PC-9 (cell line): ENCODE results near the gene PLA2G2D. TPM values are rescaled to one million over a fixed set of nuclear protein-coding genes. Genes with fewer than 3 reads are reported as not detected.

Experiments used
- BruUV-seq: library from RNA; stranded (reverse); fragments of 400-500 nt; replicated peaks from 2 replicates; lab custom pipeline; 2021; lab: Mats Ljungman, UMichigan
- CTCF ChIA-PET: fragments of 300-600 bp; sonication (Branson Sonifier 250); formaldehyde crosslinking; loops from one replicate; lab custom pipeline; 2022; ENCODE audit warnings: antibody characterized with exemption; lab: Charles Lee
- POLR2A ChIA-PET: fragments of 300-600 bp; sonication (Branson Sonifier 250); formaldehyde crosslinking; loops from one replicate; lab custom pipeline; 2022; ENCODE audit warnings: antibody characterized with exemption; ENCODE audit not compliant: unreplicated experiment; lab: Charles Lee
- DNase-seq, 2 experiments: peaks; one replicate each; pipeline versions ENCODE4 v3.0.0 to v3.0.0-alpha.2; 2015 to 2022; ENCODE audit warnings: mixed read lengths in 1 of 2
- H2AFZ ChIP-seq: fragments of 200-600 bp; sonication (generic); 2 replicates; pipeline ENCODE4 v1.8.1; 2017; ENCODE audit warnings: antibody characterized with exemption
- H3F3A ChIP-seq: fragments of 200-600 bp; sonication (generic); 2 replicates; pipeline ENCODE4 v1.8.1; 2017; ENCODE audit warnings: antibody characterized with exemption, mild to moderate bottlenecking, low read depth; ENCODE audit not compliant: insufficient read depth
- H3K27ac ChIP-seq: fragments of 200-600 bp; sonication (generic); 2 replicates; pipeline ENCODE4 v1.6.1; 2016; ENCODE audit warnings: mixed run types
- H3K27me3 ChIP-seq: fragments of 200-600 bp; sonication (generic); 2 replicates; pipeline ENCODE4 v1.6.1; 2016; ENCODE audit warnings: low read depth, mixed run types; ENCODE audit not compliant: insufficient read depth
- H3K36me3 ChIP-seq: fragments of 200-600 bp; sonication (generic); 2 replicates; pipeline ENCODE4 v1.6.1; 2016; ENCODE audit warnings: low read depth, mixed run types
- H3K4me1 ChIP-seq: fragments of 200-600 bp; sonication (generic); replicated peaks from 2 replicates; pipeline ENCODE4 v1.6.1; 2016; ENCODE audit warnings: mixed run types; ENCODE audit not compliant: insufficient read depth
- H3K4me2 ChIP-seq: fragments of 200-600 bp; sonication (generic); 2 replicates; pipeline ENCODE4 v1.6.1; 2017; ENCODE audit warnings: mixed run types
- H3K4me3 ChIP-seq: fragments of 200-600 bp; sonication (generic); 2 replicates; pipeline ENCODE4 v1.6.1; 2016; ENCODE audit warnings: mixed run types
- H3K79me2 ChIP-seq: fragments of 200-600 bp; sonication (generic); 2 replicates; pipeline ENCODE4 v1.6.1; 2017; ENCODE audit warnings: low read depth, mixed run types
- H3K9me2 ChIP-seq: fragments of 200-600 bp; sonication (generic); 2 replicates; pipeline ENCODE4 v1.8.1; 2017; ENCODE audit warnings: mild to moderate bottlenecking; ENCODE audit not compliant: insufficient read depth
- H3K9me3 ChIP-seq: fragments of 200-600 bp; sonication (generic); 2 replicates; pipeline ENCODE4 v1.8.1; 2016; ENCODE audit warnings: low read depth; ENCODE audit not compliant: insufficient read depth
- H4K20me1 ChIP-seq: fragments of 200-600 bp; sonication (generic); 2 replicates; pipeline ENCODE4 v1.8.1; 2017; ENCODE audit not compliant: insufficient read depth
- EZH2 ChIP-seq: fragments of 200-600 bp; sonication (generic); IDR thresholded peaks from 2 replicates; pipeline ENCODE4 v1.8.0; 2017; ENCODE audit warnings: antibody characterized with exemption, low read depth
- intact Hi-C: fragments of 100-400 bp; cut with micrococcal nuclease; formaldehyde crosslinking; loops from one replicate; pipeline ENCODE4 v1.10.0; 2022; ENCODE audit not compliant: unreplicated experiment
- total RNA-seq: library from RNA; stranded (reverse); gene quantifications from 2 replicates; pipeline ENCODE4 v1.2.3, GENCODE V29; 2021
- TF ChIP-seq, protein P1 (sequence below): fragments of 200-600 bp; sonication (generic); conservative IDR thresholded peaks from 2 replicates; pipeline ENCODE4 v1.6.1; 2017; ENCODE audit warnings: mixed run types, antibody characterized with exemption, mild to moderate bottlenecking, moderate library complexity

Gene PLA2G2D
- total RNA-seq, 1 experiment from 2014 or later = not detected

DNA sequence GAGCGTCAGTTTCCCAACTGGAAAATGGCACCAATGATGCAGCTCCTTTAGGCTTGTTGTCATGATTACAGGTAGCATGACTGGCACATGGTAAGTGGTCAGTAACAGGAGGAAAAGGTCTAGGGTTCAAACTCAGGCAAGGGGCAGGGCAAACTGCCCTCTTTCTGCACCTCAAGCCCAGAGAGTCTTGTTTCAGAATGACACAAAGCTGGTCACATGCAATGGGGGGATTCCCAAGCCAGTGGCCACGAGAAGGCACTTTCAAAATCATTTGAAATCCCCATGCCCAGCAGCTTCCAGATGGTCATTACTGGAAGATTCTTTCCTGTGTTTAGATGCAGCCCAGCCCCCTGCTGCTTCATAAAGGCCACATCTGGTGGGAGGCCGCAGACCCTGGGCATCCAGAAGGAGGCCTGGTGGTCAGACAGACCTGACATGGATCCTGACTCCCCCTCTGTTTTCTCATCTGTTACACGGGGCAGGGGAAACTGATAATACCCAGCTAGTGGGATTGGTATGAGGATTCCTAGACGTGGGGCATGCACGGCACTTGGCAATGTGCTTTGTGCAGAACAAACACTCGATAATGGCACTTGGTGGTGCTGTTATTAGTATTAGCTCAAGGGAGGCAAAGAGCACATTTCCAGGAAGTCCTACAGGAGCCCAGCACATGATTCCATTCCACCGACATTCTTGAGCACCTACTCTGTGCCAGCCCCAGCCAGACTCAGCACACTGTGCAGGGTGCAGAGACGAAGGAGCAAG is 6.9 kb upstream of the PLA2G2D start:
- intact Hi-C loops = no loop called here
- CTCF ChIA-PET = no interaction called here

DNA sequence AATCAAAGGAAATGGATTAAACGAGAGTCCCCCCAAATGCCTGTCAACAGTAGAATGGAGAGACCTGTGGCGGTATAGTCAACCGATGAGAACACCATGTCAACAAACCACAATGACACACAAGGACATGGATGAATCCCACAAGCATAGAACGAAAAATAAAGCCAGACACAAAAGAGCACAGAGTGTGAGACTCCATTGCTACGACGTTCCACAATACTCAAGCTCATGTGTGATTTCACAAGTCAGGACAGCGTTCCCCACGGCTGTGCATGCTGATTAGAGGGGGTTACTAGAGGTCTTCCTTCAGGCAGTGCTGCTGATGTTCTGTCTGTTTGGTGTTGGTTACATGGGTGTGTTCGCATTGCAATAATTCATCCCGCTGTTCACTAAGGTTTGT is 5.8 kb upstream of the PLA2G2D start:
- H3K4me2 ChIP-seq = no peak overlapping the region

More for the DNA sequence above, 6.9 kb upstream of the PLA2G2D start:
- Histone ChIP-seq H3F3A (no peaks in the 10 kb centered on the region), H3K4me2 (no peak overlapping the region), H3K4me3 (no peak overlapping the region), H3K36me3 (no peaks in the 10 kb centered on the region), H4K20me1 (no peaks in the 10 kb centered on the region), H3K27me3 (no peaks in the 10 kb centered on the region), H3K9me3 (no peaks in the 10 kb centered on the region), H3K27ac (no peak overlapping the region), H3K79me2 (no peaks in the 10 kb centered on the region), H2AFZ (no peak overlapping the region), H3K4me1 (peaks cover 13% of the 10 kb centered on the region), H3K9me2 (no peaks in the 10 kb centered on the region)
- BruUV-seq = no TSS peak
- POLR2A ChIA-PET = no interaction called here
- DNase-seq = no peak
- TF ChIP-seq, protein P1, sequence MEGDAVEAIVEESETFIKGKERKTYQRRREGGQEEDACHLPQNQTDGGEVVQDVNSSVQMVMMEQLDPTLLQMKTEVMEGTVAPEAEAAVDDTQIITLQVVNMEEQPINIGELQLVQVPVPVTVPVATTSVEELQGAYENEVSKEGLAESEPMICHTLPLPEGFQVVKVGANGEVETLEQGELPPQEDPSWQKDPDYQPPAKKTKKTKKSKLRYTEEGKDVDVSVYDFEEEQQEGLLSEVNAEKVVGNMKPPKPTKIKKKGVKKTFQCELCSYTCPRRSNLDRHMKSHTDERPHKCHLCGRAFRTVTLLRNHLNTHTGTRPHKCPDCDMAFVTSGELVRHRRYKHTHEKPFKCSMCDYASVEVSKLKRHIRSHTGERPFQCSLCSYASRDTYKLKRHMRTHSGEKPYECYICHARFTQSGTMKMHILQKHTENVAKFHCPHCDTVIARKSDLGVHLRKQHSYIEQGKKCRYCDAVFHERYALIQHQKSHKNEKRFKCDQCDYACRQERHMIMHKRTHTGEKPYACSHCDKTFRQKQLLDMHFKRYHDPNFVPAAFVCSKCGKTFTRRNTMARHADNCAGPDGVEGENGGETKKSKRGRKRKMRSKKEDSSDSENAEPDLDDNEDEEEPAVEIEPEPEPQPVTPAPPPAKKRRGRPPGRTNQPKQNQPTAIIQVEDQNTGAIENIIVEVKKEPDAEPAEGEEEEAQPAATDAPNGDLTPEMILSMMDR = no peak
- TF ChIP-seq EZH2 = no peak

DNA sequence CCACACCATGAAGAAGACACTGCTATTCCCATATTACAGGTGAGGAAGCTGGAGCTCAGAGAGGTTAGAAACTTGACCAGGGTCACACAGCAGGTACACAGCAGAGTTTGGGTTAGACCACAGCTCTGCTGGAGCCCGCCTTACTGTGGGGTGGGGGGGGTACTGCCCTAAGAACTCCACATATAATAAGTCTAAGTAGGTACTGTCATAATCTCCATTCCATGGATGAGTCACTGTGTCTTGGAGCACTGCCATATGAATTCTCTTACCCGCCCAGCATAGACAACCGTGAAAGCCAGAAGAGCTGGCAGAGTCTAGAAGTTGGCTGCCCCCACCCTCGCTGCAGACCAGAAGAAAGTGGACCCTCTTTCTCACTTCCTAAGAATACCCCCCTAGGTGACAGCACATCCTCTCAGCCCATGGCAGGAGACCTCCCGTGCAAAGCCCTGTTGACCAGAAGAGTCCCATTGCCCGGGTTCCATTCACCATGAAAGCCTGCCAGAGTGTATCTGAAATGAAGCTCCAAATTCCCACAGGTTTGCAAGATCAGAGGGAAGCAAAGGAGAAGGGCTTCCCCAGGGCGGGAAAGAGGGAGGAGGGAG is 5.2 kb upstream of the PLA2G2D start:
- no TSS peak for BruUV-seq
- Histone ChIP-seq H2AFZ (no peak overlapping the region), H3K9me2 (no peaks in the 10 kb centered on the region), H3K36me3 (no peaks in the 10 kb centered on the region), H3K27ac (no peak overlapping the region), H3K4me2 (peak overlapping the region; percentile 58), H4K20me1 (no peaks in the 10 kb centered on the region), H3K27me3 (no peaks in the 10 kb centered on the region), H3K4me3 (no peak overlapping the region), H3K9me3 (no peaks in the 10 kb centered on the region), H3F3A (no peaks in the 10 kb centered on the region), H3K79me2 (no peaks in the 10 kb centered on the region), H3K4me1 (peaks cover 13% of the 10 kb centered on the region)
- POLR2A ChIA-PET = interaction anchor here (0.6 to 0.7 kb wide), 4 partner anchors 8 to 464 kb away, joined by 3 to 6 read pairs (median 4); partner anchors contain the start of gene CDA
- TF ChIP-seq, protein P1 = no peak
- no peak for TF ChIP-seq EZH2
- intact Hi-C loops = no loop called here
- DNase-seq = peak; percentile 69 to 80
- CTCF ChIA-PET = no interaction called here

More for the DNA sequence above, 5.8 kb upstream of the PLA2G2D start:
- Histone ChIP-seq H3K27me3 (no peaks in the 10 kb centered on the region), H3K9me2 (no peaks in the 10 kb centered on the region), H2AFZ (no peak overlapping the region), H3K79me2 (no peaks in the 10 kb centered on the region), H3F3A (no peaks in the 10 kb centered on the region), H3K27ac (no peak overlapping the region), H3K4me1 (peaks cover 13% of the 10 kb centered on the region), H4K20me1 (no peaks in the 10 kb centered on the region), H3K9me3 (no peaks in the 10 kb centered on the region), H3K36me3 (no peaks in the 10 kb centered on the region), H3K4me3 (no peak overlapping the region)
- CTCF ChIA-PET = no interaction called here
- DNase-seq = no peak
- TF ChIP-seq, protein P1 = no peak
- TF ChIP-seq EZH2 = no peak
- BruUV-seq = no TSS peak
- POLR2A ChIA-PET = interaction anchor here (0.6 to 0.7 kb wide), 2 partner anchors 55 to 316 kb away, joined by 6 read pairs; no protein-coding TSS in a partner anchor
- intact Hi-C loops = no loop called here
